Measurements from ENCODE around the gene MAP4K5.

GRCh38 chr14:50380455-50380854 lies 151.9 kb downstream of the MAP4K5 start:
- TF ChIP-seq CBX8 (IDR thresholded peaks at IDR 0.05) (no peak), USF2 (IDR thresholded peaks at IDR 0.05) (no peak), CTCF (IDR thresholded peaks at IDR 0.05) (no peak)

All from A549 (cell line).